Measurements from ENCODE around the gene TTLL12.

- no peak for TF ChIP-seq POLR2A (IDR thresholded peaks at IDR 0.05; ENCODE audit: low read length)
- no peak for TF ChIP-seq GATA1 (IDR thresholded peaks at IDR 0.05; ENCODE audit: low read depth, low read length)
Measured at GRCh38 chr22:43136801-43137200, 50.1 kb downstream of the TTLL12 start.
